ENCODE results near the gene RLF.
"Not testable (repeated sequence)": the region's sequence is repeated elsewhere in the genome, so short reads cannot be mapped to it uniquely, and the experiment has no call there.

Gene RLF

DNA sequence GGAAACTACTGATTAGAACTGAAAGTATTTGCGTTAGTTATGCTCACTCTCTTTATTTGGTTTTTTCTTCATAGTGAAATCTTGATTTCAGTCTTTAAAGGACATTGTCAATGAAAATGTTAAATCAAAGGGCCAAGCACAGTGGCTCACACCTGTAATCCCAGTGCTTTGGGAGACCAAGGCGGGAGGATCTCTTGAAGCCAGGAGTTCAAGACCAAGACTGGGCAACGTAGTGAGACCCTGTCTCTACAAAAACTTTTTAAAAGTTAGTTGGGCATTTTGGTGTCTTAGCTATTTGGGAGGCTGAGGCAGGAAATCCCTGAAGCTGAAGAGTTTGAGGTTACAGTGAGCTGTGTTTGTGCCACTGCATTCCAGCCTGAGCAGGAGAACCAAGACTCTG, 13.6 kb downstream of the RLF start:
- H3K36me3 ChIP-seq (ENCODE audit: control insufficient read depth, insufficient read depth, low read length) = no peaks in the 10 kb centered on the region
- no peaks in the 10 kb centered on the region for H3K9me3 ChIP-seq (ENCODE audit: control insufficient read depth, insufficient read depth, low read length)
- H3K4me3 ChIP-seq (ENCODE audit: low read depth, low read length) = no peak overlapping the region
- no peaks in the 10 kb centered on the region for H3K27me3 ChIP-seq (ENCODE audit: control insufficient read depth, insufficient read depth, low read length)
- no peaks in the 10 kb centered on the region for H3K4me1 ChIP-seq (ENCODE audit: control insufficient read depth, insufficient read depth, low read length)
- no peak overlapping the region for H3K9ac ChIP-seq (ENCODE audit: low read depth, low read length)

DNA sequence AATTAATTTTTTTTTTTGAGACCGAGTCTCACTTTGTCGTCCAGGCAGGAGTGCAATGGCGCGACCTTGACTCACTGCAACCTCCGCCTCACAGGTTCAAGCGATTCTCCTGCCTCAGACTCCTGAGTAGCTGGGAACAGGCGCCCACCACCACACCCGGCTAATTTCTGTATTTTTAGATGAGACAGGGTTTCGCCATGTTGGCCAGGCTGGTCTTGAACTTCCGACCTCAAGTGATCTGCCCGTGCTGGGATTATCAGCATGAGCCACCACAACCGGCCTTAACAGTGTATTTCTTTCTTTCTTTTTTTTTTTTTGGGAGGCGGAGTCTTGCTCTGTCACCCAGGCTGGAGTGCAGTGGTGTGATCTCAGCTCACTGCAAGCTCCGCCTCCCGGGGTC, 15.8 kb downstream of the RLF start:
- not testable (repeated sequence) for H3K9me3 ChIP-seq (ENCODE audit: control insufficient read depth, insufficient read depth, low read length); H3K9ac ChIP-seq (ENCODE audit: low read depth, low read length); H3K27me3 ChIP-seq (ENCODE audit: control insufficient read depth, insufficient read depth, low read length); H3K36me3 ChIP-seq (ENCODE audit: control insufficient read depth, insufficient read depth, low read length); H3K4me3 ChIP-seq (ENCODE audit: low read depth, low read length); H3K4me1 ChIP-seq (ENCODE audit: control insufficient read depth, insufficient read depth, low read length)

DNA sequence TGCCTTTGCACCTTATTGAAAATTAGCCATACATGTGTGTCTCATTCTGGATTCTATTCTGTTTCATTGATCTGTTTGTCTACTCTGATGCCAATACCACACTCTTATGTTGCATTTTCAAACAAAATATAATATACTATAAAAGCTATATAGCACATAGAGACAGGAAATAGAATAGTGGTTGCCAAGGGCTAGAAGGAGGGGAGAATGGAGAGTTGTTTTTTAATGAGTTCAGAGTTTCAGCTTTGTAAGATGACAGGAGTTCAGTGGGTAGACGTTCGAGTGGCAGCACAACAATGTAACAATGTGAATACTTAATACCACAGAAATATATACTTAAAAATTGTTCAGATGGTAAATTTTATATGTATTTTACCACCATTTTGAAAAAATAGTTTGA, 17.0 kb downstream of the RLF start:
- Histone ChIP-seq H3K9me3 (ENCODE audit: control insufficient read depth, insufficient read depth, low read length) (no peaks in the 10 kb centered on the region), H3K4me3 (ENCODE audit: low read depth, low read length) (no peak overlapping the region), H3K36me3 (ENCODE audit: control insufficient read depth, insufficient read depth, low read length) (no peaks in the 10 kb centered on the region), H3K9ac (ENCODE audit: low read depth, low read length) (no peak overlapping the region), H3K4me1 (ENCODE audit: control insufficient read depth, insufficient read depth, low read length) (no peaks in the 10 kb centered on the region), H3K27me3 (ENCODE audit: control insufficient read depth, insufficient read depth, low read length) (no peaks in the 10 kb centered on the region)

DNA sequence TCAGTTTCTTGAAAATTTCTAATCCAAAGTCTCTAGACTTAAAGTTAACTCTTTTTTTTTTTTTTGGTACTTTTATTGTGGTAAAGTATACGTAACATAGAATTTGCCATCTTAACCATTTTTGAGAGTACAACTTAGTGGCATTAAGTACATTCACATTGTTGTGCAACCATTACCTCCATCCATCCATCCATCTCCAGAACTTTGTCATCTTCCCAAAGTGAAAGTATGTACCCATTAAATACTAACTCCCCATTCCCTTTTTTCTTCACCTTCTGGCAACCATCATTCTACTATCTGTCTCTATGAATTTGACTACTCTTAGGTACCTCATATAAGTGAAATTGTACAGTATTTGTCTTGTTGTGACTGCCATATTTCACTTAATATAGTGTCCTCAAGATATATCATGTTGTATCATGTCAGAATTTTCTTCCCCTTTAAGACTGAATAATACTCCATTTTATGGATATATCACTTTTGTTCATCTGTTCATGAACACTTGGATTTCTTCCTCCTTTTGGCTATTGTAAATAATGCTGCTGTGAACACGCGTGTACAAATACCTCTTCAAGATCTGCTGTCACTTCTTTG, 18.4 kb downstream of the RLF start:
- Histone ChIP-seq H3K4me1 (ENCODE audit: control insufficient read depth, insufficient read depth, low read length) (no peaks in the 10 kb centered on the region), H3K9ac (ENCODE audit: low read depth, low read length) (no peak overlapping the region), H3K9me3 (ENCODE audit: control insufficient read depth, insufficient read depth, low read length) (no peaks in the 10 kb centered on the region), H3K27me3 (ENCODE audit: control insufficient read depth, insufficient read depth, low read length) (no peaks in the 10 kb centered on the region), H3K4me3 (ENCODE audit: low read depth, low read length) (no peak overlapping the region), H3K36me3 (ENCODE audit: control insufficient read depth, insufficient read depth, low read length) (no peaks in the 10 kb centered on the region)

DNA sequence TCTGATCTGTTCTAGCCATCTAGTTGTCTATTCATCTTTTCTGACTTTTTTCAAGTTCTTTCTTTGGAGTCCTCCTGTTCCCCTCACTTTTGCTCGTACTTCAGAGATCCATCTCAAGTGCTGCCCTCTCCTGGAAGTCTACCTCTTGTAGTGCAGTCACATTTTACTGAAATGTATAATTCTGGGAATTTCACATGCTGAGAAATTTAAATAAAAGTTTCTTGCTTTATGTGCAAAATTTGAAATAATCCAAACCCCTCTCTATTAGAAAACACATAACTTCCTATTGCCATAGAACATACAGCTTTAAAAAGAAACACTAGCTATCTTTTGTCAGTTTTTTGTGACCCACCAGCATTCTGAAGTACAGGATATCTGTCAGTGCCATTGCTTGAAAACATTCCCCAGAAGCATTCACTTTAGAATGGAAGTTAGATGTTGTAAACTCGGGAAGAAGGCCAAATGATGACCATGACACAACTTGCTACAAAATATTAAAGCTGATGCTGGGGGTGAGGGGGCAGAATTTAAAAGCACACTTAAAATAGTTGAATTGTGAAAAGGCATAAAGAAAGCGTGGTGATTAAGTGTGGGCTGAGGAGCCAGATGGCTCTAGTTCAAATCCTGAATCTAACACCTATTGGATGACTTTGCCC, 22.0 kb downstream of the RLF start:
- Histone ChIP-seq H3K4me3 (ENCODE audit: low read depth, low read length) (no peak overlapping the region), H3K9ac (ENCODE audit: low read depth, low read length) (no peak overlapping the region), H3K9me3 (ENCODE audit: control insufficient read depth, insufficient read depth, low read length) (no peaks in the 10 kb centered on the region), H3K4me1 (ENCODE audit: control insufficient read depth, insufficient read depth, low read length) (peaks cover 3% of the 10 kb centered on the region), H3K27me3 (ENCODE audit: control insufficient read depth, insufficient read depth, low read length) (no peaks in the 10 kb centered on the region), H3K36me3 (ENCODE audit: control insufficient read depth, insufficient read depth, low read length) (no peaks in the 10 kb centered on the region)

DNA sequence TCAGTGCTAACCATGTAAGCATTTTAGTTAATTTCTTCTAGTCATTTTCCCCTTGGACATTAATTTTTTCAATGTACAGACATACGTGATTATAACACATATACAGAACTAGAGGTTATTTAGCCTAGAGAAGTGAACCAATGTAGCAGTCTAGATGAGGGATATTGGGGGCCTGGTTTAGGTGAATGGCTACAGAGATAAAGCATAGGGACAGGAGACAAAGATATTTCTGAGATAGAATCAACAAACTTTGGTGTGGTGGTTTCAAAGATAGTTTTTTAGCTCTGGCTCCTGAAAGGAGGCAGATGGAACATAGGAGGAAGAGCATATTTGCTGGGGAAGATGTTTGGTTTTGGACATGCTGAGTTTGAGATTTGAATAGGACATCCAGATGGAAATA, 23.0 kb downstream of the RLF start:
- no peaks in the 10 kb centered on the region for H3K27me3 ChIP-seq (ENCODE audit: control insufficient read depth, insufficient read depth, low read length)
- no peak overlapping the region for H3K9ac ChIP-seq (ENCODE audit: low read depth, low read length)
- peaks cover 3% of the 10 kb centered on the region for H3K36me3 ChIP-seq (ENCODE audit: control insufficient read depth, insufficient read depth, low read length)
- no peaks in the 10 kb centered on the region for H3K9me3 ChIP-seq (ENCODE audit: control insufficient read depth, insufficient read depth, low read length)
- H3K4me1 ChIP-seq (ENCODE audit: control insufficient read depth, insufficient read depth, low read length) = peaks cover 3% of the 10 kb centered on the region
- no peak overlapping the region for H3K4me3 ChIP-seq (ENCODE audit: low read depth, low read length)

DNA sequence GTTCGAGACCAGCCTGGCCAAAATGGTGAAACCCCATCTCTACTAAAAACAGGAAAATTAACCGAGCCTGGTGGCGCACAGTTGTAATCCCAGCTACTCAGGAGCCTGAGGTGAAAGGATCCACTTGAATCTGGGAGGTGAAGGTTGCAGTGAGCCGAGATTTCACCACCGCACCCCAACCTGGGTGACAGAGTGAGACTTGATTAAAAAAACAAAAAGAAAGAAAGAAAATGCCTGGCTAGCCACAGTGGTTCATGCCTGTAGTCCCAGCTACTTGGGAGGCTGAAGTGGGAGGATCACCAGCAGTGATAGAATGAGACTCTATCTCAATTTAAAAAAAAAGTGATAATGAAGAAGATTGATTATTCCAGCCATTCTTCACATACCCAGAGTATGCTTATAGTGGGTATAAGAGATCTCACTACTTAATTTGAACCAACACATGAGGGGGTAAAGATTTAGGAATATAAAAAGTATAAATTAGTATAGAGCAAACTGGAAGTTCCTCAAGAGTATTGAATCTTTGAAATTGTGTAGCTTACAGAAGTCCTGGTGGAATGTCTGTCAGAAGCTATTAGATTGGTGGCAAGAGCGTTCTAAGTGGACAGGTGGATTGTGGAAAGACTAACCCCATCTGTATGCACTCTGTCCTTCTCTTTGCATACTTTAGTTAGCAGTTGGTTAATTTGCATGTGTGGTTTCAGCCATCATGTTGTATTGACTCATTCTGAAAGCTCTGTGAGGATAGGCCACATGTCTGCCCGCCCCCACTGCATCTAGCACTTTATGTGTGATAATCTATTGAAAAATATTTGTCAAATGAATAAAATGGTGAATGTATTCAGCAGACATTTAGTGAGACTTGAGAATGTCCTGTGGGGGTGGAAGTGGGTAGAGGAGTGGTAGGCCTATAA, 25.0 kb downstream of the RLF start:
- Histone ChIP-seq H3K4me1 (ENCODE audit: control insufficient read depth, insufficient read depth, low read length) (peaks cover 3% of the 10 kb centered on the region), H3K9ac (ENCODE audit: low read depth, low read length) (no peak overlapping the region), H3K27me3 (ENCODE audit: control insufficient read depth, insufficient read depth, low read length) (no peaks in the 10 kb centered on the region), H3K4me3 (ENCODE audit: low read depth, low read length) (no peak overlapping the region), H3K9me3 (ENCODE audit: control insufficient read depth, insufficient read depth, low read length) (no peaks in the 10 kb centered on the region), H3K36me3 (ENCODE audit: control insufficient read depth, insufficient read depth, low read length) (peaks cover 3% of the 10 kb centered on the region)

DNA sequence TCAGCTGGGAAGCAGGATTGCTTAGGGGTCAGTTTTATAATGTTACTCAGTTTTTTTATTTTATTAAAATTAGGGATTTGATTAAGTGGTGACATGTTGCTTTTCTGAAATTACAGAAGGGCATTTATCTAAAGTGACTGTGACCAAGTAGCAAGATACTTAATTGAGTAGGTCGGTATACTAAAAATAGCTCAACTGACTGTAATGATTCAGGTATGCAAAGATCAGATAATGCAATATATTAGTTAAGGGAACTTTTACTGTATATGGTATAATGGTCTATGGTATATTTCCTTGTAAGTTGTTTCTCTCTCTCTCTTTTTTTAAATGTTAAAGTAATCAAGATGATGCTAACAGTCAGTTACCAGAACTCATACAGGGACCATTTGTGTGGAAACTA, 26.2 kb downstream of the RLF start:
- Histone ChIP-seq H3K4me1 (ENCODE audit: control insufficient read depth, insufficient read depth, low read length) (peaks cover 3% of the 10 kb centered on the region), H3K27me3 (ENCODE audit: control insufficient read depth, insufficient read depth, low read length) (no peaks in the 10 kb centered on the region), H3K4me3 (ENCODE audit: low read depth, low read length) (no peak overlapping the region), H3K9me3 (ENCODE audit: control insufficient read depth, insufficient read depth, low read length) (no peaks in the 10 kb centered on the region), H3K9ac (ENCODE audit: low read depth, low read length) (no peak overlapping the region), H3K36me3 (ENCODE audit: control insufficient read depth, insufficient read depth, low read length) (peaks cover 3% of the 10 kb centered on the region)

DNA sequence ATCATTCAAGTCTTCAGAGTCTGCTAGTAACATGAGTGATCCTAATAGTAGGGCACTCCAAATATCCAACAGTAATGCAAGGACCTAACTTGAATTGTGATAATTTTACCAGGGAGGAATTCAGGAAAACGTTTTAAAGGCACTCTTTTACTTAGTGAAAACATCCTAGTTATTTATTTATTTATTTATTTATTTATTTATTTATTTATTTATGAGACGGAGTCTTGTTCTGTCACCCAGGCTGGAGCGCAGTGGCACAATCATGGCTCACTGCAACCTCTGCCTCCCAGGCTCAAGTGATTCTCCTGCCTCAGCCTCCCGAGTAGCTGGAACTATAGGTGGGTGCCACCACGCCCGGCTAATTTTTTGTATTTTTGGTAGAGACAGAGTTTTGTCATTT, 33.5 kb downstream of the RLF start:
- not testable (repeated sequence) for H3K36me3 ChIP-seq (ENCODE audit: control insufficient read depth, insufficient read depth, low read length); H3K4me1 ChIP-seq (ENCODE audit: control insufficient read depth, insufficient read depth, low read length); H3K9ac ChIP-seq (ENCODE audit: low read depth, low read length); H3K9me3 ChIP-seq (ENCODE audit: control insufficient read depth, insufficient read depth, low read length); H3K27me3 ChIP-seq (ENCODE audit: control insufficient read depth, insufficient read depth, low read length); H3K4me3 ChIP-seq (ENCODE audit: low read depth, low read length)

DNA sequence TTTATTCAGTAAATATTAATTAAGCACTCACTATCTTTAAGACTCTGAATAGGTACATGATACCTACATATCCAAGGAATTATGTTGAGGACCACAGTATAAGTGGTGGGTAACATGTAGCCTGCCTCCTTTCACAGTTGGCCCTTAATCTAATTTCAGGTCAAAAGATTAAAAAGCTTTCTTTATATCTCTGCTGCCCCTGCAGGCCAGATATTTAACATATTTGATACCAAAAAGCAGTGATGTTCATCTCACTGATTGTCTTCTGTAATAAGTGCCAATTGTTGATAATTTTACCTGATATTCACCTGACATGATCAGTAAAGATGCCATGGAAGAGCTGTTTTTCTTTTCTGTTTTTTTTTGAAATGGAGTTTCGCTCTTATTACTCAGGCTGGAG, 36.5 kb downstream of the RLF start:
- H3K36me3 ChIP-seq (ENCODE audit: control insufficient read depth, insufficient read depth, low read length) = no peaks in the 10 kb centered on the region
- H3K4me3 ChIP-seq (ENCODE audit: low read depth, low read length) = no peak overlapping the region
- no peaks in the 10 kb centered on the region for H3K4me1 ChIP-seq (ENCODE audit: control insufficient read depth, insufficient read depth, low read length)
- H3K9ac ChIP-seq (ENCODE audit: low read depth, low read length) = no peak overlapping the region
- H3K27me3 ChIP-seq (ENCODE audit: control insufficient read depth, insufficient read depth, low read length) = no peaks in the 10 kb centered on the region
- no peaks in the 10 kb centered on the region for H3K9me3 ChIP-seq (ENCODE audit: control insufficient read depth, insufficient read depth, low read length)

DNA sequence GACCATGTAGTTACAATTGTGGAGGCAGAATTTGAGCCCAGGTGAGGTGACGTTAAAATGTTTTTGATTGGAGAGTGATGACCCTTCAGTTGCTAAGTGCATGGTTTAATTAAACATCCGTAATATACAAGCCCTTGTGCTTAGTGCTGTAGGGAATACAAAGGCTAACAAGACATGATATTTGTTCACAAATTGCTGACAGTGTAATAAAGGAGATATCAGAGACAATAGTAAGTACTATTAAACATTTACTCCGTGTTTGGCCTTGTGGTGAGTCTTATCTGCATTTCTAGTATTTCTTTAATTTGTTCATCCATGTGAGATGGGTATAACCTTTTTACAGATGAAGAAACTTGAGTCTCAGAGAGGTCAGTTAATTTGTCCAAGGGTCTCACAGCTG, 37.9 kb downstream of the RLF start:
- H3K9me3 ChIP-seq (ENCODE audit: control insufficient read depth, insufficient read depth, low read length) = no peaks in the 10 kb centered on the region

DNA sequence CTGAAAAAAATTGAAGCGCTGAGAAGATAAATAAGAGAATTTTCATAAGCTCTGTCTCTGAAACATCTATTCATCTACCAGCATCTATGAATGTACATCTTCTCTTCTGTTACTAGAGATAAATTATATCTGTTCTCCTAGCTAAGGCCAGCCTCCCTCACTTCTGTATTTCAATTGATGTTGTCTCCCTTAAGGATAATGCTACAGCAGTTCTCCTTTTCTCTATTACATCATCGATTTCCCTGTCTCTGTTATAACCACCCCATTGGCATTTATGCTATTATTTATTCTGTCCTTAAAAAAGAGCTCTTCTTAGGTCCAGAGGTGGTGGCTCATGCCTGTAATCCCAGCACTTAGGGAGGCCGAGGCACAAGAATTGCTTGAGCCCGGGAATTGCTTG, 43.7 kb downstream of the RLF start:
- H3K36me3 ChIP-seq (ENCODE audit: control insufficient read depth, insufficient read depth, low read length) = peaks cover 3% of the 10 kb centered on the region
- no peak overlapping the region for H3K9ac ChIP-seq (ENCODE audit: low read depth, low read length)
- no peaks in the 10 kb centered on the region for H3K9me3 ChIP-seq (ENCODE audit: control insufficient read depth, insufficient read depth, low read length)
- no peaks in the 10 kb centered on the region for H3K27me3 ChIP-seq (ENCODE audit: control insufficient read depth, insufficient read depth, low read length)
- H3K4me3 ChIP-seq (ENCODE audit: low read depth, low read length) = no peak overlapping the region
- no peaks in the 10 kb centered on the region for H3K4me1 ChIP-seq (ENCODE audit: control insufficient read depth, insufficient read depth, low read length)

More for the DNA sequence above, 37.9 kb downstream of the RLF start:
- Histone ChIP-seq H3K4me3 (ENCODE audit: low read depth, low read length) (no peak overlapping the region), H3K9ac (ENCODE audit: low read depth, low read length) (no peak overlapping the region), H3K4me1 (ENCODE audit: control insufficient read depth, insufficient read depth, low read length) (no peaks in the 10 kb centered on the region), H3K36me3 (ENCODE audit: control insufficient read depth, insufficient read depth, low read length) (no peaks in the 10 kb centered on the region), H3K27me3 (ENCODE audit: control insufficient read depth, insufficient read depth, low read length) (no peaks in the 10 kb centered on the region)
